Umbilical cord (tissue), 2 donors: ENCODE data around the gene ENTPD5. TPM values are rescaled to one million over a fixed set of nuclear protein-coding genes. Genes with fewer than 3 reads are reported as not detected.
A peak's percentile ranks its signal among the peaks of the same experiment; 100 is the strongest.

Experiments used
- DNase-seq: peaks from one replicate; pipeline ENCODE4 v3.0.0-alpha.2; 2015; ENCODE audit warnings: low spot score
- total RNA-seq: library from RNA; depleted of rRNA; stranded (reverse); fragments of >200 nt; gene quantifications from one replicate; pipeline ENCODE4 v1.2.3, GENCODE V29; 2014; ENCODE audit warnings: low replicate concordance; ENCODE audit not compliant: insufficient read depth

The ENTPD5 gene, protein sequence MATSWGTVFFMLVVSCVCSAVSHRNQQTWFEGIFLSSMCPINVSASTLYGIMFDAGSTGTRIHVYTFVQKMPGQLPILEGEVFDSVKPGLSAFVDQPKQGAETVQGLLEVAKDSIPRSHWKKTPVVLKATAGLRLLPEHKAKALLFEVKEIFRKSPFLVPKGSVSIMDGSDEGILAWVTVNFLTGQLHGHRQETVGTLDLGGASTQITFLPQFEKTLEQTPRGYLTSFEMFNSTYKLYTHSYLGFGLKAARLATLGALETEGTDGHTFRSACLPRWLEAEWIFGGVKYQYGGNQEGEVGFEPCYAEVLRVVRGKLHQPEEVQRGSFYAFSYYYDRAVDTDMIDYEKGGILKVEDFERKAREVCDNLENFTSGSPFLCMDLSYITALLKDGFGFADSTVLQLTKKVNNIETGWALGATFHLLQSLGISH
- total RNA-seq: 9.6 TPM

DNA sequence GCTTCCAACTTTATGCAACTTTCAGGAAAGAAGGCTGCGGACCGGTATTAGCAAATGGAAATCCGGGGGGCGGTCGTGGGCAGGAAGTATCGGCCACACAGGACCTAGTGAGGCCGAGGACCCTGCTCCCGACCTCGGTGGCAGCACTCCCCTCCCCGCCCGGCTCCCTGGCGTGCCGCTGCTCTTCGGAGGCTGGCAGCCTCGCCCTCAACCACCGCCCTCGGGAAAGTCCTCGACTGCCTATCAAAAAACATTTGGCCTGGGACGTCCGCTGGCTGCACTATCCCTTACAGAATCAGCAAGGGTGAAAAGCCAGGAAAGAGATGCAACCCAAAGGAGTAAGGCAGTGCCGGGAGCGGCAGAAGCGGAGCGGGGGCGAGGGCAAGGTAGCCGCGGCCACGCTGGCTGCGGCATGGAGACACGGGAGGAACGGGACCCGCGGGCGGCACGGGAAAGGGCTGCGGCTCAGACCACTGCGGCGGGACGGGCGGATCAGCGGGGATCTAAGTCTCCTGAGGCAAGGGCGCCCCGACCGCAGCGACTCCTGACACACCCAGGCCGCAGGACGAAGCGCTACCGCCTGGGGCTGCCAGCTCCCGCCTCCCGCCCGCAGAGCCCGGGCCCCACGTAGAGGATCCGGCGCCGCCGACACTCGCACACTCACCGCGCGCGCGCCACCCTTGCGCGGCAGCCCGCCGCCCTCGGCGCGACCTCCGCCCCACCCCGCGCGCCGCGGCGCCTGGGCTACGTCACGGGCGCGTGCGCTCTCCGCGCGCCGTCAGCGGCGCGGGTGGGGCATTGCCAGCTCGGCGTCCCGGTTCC, at the start of gene ENTPD5, which contains the start of gene BBOF1:
TSS of gene ENTPD5 (minus strand) at position 703 of the 822 bp plus-strand sequence. CDS start 31,186 bp downstream, outside the sequence.
TSS of gene BBOF1 (plus strand) at position 764 of the 822 bp plus-strand sequence. CDS start 130 bp downstream, outside the sequence.
- DNase-seq: peak; percentile 85

DNA sequence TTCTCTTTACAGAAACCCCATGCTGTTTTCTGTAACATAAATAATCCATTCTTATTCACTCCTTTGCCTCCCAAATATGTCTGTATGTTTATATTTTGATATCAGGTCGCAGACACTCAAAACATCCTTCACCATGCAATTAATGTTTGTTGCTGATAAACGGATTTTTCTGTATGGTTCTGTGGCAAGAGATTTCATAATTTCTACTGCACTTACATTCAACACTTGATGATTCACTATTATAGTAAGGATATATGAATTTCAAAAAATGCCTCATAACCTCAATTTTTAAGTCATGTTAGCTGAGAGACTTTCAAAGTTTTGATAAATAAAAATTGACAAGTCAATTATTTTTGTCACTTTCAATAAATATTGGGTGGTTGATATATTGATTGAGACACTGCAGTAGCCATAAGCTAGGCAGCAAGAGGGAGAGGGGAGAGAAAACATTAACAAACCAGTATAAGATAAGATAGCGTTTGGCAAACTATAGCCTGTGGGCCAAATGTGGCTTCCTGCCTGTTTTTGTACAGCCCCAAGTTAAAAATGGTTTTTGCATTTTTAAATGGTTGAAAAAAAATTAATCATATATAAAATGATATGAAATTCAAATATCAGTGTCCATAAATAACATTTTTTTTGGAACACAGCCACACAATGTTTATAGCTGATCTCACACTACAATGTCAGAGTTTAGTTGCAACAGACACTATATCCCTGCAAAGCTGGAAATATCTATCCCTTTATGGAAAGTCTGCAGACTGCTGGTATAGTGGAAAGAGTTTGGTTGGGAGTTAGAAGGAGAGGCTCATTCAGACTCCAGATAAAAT, 46.9 kb upstream of the ENTPD5 start:
- no peak for DNase-seq

DNA sequence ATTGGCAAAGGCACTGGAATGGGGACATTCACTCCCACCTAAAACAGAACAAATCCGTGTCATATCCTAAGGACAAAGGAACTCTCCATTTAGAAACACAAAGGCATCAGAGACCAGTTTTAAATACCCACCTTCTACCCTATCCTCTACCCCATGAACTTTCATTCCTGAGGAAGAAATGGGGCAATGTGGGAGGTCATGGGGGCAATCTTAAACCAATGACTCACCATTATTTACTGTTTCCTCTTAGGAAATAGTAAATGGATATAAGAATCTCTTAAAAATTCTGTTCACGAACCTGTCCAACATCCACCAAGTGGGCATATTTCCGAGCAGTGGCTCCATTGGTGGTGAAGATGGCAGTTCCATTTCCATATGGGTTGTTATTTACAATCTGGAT, 45.8 kb upstream of the ENTPD5 start:
- no peak for DNase-seq

DNA sequence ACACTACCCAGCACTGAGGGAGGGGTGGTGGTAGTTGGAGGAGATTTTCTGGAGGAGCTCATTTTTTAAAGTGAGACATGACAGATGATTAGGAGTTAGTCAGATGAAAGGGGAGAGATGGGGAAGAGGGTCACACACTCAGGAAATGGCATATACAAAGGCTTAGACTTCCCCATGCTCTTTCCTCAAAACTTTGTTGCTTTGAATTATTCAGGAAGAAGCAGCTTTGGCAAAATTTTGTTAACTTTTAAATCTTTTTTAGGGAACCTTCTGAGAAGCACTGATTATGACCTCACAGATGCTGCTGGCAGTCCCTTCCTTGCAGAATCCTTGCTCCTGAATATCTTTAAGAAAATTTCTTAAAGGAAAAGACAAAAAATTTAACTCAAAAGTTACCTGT, 45.3 kb upstream of the ENTPD5 start:
- DNase-seq: no peak

DNA sequence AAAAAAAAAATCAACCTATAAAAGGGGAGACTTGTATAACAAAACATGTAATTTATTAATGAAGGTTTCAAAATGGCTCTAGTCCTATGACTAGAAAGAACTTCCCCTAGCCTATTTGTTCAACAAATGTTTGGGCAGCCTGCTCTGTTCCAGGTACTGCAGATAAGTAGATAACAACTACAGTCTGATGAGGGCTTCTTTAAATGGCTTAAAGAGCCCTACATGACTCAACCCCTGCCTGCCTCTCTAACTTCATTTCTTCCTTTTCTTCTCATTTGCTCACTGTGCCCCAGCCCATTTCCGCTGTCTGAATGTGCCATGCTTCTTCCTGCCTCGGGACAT, 43.7 kb upstream of the ENTPD5 start:
- DNase-seq: no peak

DNA sequence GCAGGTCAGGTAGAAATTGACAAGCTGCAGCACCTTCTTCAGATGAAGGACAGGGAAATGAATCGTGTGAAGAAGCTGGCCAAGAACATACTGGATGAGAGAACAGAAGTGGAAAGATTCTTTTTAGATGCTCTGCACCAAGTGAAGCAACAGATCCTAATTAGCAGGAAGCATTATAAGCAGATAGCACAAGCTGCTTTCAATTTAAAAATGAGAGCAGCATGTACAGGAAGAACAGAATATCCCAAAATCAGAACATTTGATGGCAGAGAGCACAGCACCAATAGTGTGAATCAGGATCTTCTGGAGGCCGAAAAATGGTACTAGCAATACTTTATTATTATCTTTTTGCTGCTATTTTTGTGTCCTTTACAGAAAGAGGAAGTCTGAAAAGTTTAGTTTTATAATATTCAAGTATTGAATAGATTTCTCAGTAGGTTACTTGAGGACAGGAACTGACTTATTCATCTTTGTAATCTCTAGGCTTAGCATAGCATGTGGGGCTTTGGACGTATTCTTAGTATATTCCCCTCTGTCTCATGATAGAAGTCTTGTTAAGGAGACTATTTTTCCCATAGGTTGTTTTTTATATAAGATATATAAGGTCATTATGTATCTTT, 30.9 kb upstream of the ENTPD5 start:
- no peak for DNase-seq

DNA sequence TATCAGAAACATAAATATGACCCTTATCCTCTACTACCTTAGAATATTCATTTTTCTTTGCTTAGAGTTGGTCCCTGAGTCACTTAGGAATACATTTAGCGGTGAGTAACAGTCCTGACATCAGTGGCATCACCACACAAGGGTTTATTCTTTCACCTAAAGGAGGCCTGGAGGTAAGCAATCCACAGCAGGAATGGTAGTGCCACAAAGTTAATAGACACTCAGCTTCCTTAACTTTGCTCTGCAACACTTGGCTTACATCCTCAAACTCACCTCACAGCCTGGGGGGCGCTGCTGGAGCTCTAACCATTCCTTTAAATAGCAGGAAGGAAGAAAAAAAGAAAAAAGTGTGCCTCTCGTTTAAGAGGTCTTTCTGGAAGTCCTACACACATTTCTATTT, 29.2 kb upstream of the ENTPD5 start:
- no peak for DNase-seq

DNA sequence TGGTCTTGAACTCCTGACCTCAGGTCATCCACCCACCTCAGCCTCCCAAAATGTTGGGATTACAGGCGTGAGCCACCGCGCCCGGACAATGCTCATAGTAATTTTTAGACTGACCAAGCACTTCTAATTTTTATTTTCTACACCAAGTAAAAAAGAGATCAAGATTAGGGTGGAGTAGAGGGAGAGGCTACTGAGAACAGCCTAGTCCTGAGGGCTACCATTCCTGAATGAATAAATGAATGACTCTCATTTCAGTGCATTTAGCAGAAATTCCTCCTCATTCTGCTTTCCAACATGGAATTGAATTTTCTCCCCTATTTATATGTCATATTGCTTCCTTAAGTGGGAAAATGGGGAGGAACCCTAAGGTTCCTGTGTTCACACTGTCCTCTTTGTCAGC, 26.4 kb upstream of the ENTPD5 start:
- no peak for DNase-seq

DNA sequence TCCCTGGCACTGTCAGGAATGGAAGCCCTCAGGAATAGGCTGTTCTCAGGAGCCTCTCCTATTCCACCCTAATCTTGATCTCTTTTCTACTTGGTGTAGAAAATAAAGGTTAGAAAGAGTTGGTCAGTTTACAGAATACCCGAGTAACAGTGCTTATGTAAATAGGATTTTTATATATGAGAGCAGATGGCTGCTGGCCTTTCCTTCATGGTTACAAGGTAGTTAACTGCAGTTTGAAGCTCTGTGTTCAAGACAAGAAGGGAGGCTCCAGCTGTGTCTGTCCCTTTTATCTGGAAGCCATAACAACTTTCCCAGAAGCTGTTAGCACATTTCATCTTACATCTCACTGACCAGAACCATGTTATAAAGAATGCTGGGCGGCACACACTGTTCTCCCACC, 23.2 kb upstream of the ENTPD5 start:
- DNase-seq: no peak

DNA sequence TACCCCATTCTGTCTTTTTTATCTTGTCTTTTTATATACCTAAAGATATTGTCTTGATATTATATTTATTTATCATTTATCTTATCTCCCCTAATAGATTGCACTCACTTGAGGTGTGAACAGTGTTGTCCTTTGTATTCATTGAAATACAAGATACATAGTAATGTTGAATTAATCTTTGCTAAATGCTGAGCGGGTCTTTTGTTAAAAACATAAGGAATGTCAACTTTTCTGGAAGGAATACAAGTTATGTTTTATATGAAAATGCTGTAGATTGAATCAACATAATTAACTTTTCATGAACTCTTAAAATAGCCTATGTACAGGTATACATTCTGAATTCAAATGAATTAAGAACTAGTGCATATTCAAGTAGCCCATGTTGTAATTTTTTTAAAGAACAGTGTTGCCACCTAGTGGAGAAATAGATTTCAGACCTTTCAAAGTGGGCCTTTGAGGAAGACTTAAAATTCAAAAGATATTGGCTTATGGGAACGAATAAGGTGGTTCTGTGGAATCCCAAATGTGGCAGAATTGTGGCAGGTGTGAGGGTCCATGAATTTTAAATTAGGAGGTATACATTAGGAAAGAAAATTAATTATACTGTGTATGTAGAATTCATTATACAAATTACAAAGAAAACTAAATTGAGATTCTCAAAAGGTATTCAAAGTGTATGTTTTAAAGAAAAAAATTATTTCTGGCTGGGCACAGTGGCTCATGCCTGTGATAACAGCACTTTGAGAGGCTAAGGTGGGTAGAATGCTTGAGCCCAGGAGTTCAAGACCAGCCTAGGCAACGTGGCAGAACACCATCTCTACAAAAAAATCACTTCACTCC, 19.2 kb upstream of the ENTPD5 start:
- DNase-seq: peak; percentile 59

DNA sequence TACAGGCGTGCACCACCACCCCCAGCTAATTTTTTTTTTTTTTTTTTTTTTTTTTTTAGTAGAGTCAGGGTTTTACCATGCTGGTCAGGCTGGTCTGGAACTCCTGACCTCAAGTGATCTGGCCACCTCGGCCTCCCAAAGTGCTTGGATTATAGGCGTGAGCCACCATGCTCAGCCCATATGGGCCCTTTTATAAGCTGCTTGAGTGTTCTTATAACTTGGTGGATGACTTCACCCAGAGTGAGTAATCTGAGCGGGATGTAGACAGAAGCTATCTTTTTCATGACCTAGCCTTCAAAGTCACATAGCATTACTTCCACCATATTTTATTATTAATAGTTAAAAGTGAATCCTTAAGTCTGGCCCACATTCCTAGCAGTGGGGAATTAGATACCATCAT, 16.5 kb upstream of the ENTPD5 start:
- no peak for DNase-seq

DNA sequence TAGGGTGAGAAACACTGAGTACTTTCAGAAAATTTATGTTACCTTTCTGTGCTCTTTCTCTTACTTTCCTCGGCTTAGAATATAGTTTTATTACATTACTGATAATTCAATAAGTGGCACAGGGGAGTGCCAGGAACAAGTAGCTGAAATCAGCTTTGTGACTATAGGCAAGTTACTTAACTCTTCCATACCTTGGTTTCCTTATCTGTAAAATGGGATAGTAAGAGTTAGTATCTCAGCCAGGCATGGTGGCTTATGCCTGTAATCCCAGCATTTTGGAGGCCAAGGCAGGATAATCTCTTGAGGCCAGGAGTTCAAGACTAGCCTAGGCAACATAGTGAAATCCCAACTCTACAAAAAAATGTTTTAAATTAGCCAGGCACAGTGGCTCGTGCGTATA, 15.5 kb upstream of the ENTPD5 start:
- no peak for DNase-seq

DNA sequence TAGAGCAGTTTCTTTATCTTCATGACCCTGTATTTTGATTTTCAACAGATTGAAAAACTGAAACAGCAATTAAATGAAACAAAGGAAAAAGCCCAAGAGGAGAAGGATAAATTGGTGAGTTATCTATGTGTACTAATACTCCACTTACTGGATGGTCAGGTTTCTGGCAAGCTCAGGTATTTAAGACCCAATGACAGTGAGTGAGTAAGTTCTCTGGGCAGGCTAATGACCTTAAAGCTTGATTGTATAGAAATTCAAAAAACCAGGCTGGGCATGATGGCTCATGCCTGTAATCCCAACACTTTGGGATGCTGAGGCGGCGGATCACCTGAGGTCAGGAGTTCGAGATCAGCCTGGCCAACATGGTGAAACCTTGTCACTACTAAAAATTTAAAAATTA, 10.0 kb upstream of the ENTPD5 start:
- DNase-seq: no peak

DNA sequence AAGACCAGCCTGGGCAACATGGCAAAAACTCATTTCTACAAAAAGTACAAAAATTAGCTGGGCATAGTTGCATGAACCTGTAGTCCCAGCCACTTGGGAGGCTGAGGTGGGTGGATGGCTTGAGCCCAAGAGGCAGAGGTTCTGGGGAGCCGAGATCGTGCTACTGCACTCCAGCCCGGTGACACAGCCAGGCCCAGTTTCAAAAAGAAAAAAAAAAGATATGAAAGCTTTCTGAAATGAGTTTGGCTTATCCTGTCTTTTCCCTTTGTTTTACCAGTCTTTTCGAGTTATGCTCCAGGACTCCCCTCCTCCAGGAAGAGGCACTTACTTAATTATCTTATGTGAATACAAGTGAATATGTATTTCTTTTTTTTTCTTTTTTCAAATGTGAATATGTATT, 3.3 kb upstream of the ENTPD5 start:
- DNase-seq: no peak

DNA sequence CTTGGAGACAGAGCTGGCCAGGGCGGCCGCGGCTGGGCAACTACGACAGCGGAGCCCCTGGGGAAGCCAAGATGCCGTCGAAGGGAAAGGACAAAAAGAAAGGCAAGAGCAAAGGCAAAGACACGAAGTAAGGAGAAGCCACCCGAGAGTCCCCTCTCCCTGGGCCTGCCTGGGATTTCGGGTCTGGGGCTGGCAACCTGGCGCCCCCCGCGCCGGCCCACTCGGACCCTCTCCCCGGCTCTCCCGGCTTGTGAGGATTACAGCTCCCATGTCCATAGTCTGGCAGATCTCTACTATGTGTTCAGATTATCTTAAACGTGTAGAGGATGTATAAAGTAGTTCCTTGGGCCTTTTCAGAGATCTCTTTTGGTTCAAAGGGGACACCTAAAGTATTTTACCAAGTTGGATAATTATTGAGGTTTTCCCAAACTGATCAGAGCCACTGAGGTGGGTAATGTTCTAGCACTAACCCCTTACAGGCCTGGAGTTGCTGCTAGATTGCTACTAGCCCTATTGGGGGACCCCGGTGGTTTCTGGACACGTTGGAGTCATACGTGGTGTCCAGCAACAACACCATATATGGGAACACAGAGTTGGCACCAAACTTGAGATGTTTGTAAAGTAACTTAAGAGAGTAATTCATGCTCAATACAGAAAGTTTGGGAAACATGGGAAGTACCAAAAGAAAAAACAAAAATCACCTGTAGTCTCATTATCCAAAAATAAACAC, 485 bp upstream of the ENTPD5 start:
- DNase-seq: peak; percentile 59

DNA sequence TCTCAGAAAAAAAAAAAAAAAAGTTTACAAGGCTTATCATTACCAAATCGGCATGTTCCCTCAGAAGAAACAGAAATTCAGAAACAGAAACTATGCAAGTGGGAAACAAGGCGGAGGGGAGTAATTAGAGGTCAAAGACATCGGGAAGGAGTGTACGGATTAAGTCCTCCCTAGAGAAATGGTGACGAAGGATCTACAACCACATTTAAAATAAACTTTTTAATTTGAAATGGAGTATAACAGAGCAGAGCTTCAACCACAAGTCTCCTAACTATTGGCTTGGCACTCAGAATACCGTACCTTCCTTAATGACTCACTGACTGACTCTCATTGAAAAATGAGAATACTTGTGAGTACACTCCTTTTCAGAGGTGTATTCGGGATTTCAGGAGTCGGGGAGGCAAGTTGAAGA, 908 bp downstream of the ENTPD5 start:
- DNase-seq: no peak

DNA sequence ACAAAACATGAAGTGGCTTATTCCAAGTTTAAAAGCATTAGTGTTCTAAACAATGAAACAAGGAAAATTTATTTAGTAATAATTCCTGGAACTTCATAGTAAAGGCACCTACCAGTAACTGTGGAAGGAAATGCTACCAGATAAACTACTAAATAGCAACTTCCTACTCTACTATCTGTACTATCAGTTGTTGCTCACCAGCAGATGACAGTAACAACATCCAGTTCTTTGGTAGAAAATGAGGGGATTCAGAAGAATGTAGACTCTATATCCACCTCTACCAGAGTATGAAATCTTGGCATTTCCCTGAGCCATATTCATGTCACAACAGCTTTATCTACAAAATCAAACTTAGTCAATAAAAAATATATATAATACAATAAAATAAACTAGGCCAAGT, 3.1 kb downstream of the ENTPD5 start:
- DNase-seq: no peak

DNA sequence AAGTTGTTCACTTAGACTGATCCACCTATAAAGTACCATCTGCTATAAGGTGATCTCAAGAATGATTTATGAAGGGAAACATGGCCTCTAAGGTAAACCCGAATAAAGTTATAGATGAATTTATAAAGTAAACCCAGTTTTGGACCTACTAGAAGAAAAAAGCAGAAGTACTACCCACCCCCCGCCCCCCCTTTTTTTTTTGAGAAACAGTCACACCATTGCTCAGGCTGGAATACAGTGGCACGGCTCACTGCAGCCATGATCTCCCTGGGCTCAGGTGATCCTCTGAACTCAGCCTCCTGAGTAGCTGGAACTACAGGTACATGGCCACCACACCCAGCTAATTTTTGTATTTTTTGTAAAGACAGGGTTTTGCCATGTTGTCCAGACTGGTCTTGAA, 3.9 kb downstream of the ENTPD5 start:
- no peak for DNase-seq

DNA sequence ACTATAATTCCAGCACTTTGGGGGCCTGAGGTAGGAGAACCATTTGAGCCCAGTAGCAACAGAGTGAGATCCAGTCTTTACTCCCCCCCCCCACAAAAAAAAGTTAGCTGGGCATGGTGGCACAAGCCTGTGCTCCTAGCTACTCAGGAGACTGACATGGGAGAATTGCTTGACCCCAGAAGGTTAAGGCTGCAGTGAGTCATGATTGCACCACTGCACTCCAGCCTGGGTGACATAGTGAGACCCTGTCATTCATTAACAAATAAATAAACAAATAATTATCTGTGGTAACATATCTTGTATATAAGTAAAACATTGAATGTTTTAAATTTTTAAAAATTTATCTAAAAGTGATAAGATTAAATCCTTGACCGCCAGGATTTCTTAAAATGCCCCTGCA, 4.8 kb downstream of the ENTPD5 start:
- DNase-seq: no peak
